Brain microvascular endothelial cell (primary cell): ENCODE results near the gene NEDD9.

Source experiments
- DNase-seq: peaks from one replicate; pipeline ENCODE4 v3.0.0-alpha.2; 2020
- H3K27ac ChIP-seq: fragments of 250-450 bp; sonication (Bioruptor Pico); 2 replicates; pipeline ENCODE4 v1.5.1; 2020; ENCODE audit warnings: mild to moderate bottlenecking, moderate library complexity
- H3K27me3 ChIP-seq: fragments of 250-450 bp; sonication (Bioruptor Pico); replicated peaks from 2 replicates; pipeline ENCODE4 v1.5.1; 2020; ENCODE audit warnings: mild to moderate bottlenecking
- H3K36me3 ChIP-seq: fragments of 250-450 bp; sonication (Bioruptor Pico); replicated peaks from 2 replicates; pipeline ENCODE4 v1.5.1; 2020; ENCODE audit warnings: mild to moderate bottlenecking
- H3K4me3 ChIP-seq: 2 replicates; pipeline ENCODE4 v1.5.1; 2011; ENCODE audit warnings: low read depth, mild to moderate bottlenecking, control low read depth, low read length, moderate library complexity
- in situ Hi-C: cut with HindIII; loops from 2 replicates; pipeline ENCODE4 v1.10.0; 2017; ENCODE audit warnings: low sequenced_read_pairs, low pct_ligation_motif_present
- TF ChIP-seq, protein P1 (sequence below): IDR thresholded peaks from 2 replicates; pipeline ENCODE4 v1.5.1; 2011; ENCODE audit warnings: low read depth, mild to moderate bottlenecking, moderate library complexity, low read length, control low read depth, inconsistent platforms; ENCODE audit errors: missing control alignments

NEDD9 gene

DNA sequence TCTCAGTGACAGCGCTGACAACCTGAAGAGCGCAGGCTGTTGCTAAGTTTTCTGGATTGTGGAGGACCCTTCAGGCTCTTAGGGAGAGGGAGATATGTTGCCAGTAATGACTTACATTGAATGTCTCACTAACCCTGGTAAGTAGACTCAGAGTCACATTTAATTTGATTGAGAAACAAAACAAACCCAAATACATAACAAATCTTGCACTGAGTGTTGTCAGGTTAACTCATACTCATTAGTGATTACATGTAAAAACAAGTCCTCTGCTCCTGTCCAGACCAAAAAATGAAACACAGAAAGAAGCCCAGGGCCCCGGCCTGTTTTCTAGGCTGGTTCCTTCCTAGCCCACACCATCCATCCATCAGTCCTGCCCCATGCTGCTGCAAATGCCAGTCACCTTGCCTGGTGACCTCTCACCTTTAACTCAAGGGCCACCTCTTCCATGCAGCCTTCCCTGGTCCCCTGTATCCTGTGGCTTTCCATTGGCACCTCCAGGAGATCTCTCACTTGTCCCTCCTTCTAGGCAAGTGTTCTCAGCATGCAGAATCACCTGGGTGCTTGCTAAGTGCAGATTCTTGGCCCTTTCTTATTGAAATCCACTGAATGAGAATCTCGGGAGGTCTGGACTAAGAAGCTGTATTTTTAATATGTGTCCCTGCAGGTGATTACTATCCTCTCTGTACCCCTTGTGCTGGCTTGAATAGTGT, 86.2 kb downstream of the NEDD9 start:
- no peaks in the 10 kb centered on the region for H3K27me3 ChIP-seq
- H3K4me3 ChIP-seq, result no peak overlapping the region
- TF ChIP-seq, protein P1, sequence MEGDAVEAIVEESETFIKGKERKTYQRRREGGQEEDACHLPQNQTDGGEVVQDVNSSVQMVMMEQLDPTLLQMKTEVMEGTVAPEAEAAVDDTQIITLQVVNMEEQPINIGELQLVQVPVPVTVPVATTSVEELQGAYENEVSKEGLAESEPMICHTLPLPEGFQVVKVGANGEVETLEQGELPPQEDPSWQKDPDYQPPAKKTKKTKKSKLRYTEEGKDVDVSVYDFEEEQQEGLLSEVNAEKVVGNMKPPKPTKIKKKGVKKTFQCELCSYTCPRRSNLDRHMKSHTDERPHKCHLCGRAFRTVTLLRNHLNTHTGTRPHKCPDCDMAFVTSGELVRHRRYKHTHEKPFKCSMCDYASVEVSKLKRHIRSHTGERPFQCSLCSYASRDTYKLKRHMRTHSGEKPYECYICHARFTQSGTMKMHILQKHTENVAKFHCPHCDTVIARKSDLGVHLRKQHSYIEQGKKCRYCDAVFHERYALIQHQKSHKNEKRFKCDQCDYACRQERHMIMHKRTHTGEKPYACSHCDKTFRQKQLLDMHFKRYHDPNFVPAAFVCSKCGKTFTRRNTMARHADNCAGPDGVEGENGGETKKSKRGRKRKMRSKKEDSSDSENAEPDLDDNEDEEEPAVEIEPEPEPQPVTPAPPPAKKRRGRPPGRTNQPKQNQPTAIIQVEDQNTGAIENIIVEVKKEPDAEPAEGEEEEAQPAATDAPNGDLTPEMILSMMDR, result no peak
- no peaks in the 10 kb centered on the region for H3K36me3 ChIP-seq
- no peak overlapping the region for H3K27ac ChIP-seq
- in situ Hi-C loops, result no loop called here
- DNase-seq, result no peak

DNA sequence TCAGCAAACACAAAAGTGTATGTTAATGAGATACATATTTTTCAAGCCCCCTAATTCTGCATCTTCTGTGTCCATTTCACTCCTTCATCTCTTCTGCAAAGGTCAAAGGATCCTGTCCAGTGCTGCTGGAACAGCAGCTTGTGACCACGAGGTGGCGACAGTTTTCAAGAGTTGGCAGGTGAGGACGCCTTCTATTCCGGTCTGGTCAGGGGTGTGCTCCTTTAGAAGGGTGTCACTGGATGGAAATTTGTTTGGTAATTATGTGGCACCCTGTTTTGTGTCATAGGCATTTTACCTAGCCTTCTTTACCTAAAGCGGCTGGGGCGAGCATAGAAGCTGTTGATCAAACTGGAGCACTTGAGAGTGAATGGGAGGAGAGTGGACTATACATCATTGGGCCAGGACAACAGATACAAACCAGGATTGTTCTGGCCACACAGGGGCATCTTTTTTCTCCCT, 88.0 kb downstream of the NEDD9 start:
- DNase-seq, result peak; percentile 68
- H3K27ac ChIP-seq, result peak overlapping the region; percentile 63
- H3K36me3 ChIP-seq, result no peaks in the 10 kb centered on the region
- in situ Hi-C loops, result no loop called here
- TF ChIP-seq, protein P1, result peak; percentile 98
- H3K4me3 ChIP-seq, result no peak overlapping the region
- no peaks in the 10 kb centered on the region for H3K27me3 ChIP-seq

DNA sequence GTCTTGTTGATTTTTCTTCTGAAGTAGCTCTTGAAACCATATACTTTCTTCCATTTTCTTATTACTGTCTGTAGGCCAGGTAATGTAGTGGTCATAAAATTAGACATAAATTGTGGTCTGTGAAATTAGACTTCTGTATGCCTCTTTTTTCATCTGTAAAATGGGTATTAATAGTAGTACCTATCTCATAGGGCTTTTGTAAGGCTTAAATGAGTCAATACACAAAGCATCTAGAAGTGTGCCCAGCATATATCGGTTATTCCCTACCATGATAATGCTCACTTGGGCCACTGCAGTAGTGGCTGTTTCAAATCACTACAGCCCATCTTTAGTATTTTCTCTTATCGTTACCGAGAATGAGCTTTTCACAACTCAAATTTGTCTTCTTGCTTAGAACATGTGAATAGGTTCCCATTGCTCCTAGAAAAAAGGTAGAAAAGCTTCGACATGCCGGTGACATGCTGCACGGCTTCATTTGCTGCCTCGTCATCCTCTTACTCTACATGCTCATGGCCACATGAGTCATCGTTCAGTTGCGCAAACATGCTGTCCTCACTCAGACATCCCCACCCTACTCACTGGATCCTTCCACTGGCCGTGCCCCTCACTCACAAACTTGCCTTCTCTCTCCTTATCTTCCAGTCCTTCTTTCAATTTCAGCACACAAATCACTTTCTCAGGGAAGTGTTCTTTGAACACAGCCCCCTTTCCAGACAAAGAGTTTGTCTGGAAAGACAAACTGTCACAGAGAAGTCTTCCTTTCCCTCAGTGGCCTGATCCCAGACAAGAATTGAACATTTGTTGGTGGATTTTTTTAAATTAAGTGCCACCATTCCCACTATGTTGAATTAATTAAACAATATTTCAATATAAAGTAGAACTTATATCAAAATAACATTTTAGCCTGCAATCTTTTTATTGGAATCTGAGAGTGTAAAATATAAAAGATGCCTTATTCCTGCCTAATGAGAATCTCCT, 88.8 kb downstream of the NEDD9 start:
- Histone ChIP-seq H3K4me3 (no peak overlapping the region), H3K27ac (peak overlapping the region; percentile 63), H3K36me3 (no peaks in the 10 kb centered on the region), H3K27me3 (no peaks in the 10 kb centered on the region)
- in situ Hi-C loops, result no loop called here
- DNase-seq, result peak; percentile 97
- TF ChIP-seq, protein P1, result no peak

DNA sequence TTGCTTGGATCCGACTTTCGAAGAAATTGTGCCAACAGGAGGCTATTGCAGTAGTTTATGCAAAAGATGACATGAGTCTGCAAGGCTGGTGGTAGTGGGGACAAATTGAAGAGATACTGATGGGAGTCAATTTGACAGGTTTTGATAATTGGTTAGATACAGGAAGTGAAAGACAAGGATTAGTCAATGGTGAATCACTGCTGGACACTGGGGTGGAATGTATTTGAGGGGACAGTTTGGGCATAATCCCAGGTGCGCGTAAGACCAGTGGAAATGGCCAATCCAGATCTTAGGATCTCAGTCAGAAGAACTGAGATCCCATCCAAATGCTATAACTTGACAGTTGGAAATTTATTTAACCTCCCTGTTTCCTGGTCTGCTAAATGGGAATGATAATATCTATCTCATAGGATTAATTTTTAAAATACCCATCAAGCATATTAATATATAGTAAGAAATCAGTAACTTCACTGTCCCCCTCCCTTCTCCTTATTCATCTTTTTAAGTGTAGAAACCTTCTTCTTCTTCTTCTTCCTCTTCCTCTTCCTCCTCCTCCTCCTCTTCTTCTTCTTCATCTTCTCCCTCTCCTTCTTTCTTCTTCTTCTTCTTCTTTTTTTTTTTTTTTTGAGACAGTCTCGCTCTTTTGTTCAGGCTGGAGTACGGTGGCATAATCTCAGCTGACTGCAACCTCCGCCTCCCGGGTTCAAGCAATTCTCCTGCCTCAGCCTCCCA, 90.0 kb downstream of the NEDD9 start:
- Histone ChIP-seq H3K4me3 (no peak overlapping the region), H3K27me3 (no peaks in the 10 kb centered on the region), H3K27ac (no peak overlapping the region), H3K36me3 (no peaks in the 10 kb centered on the region)
- TF ChIP-seq, protein P1, result no peak
- in situ Hi-C loops, result no loop called here
- DNase-seq, result no peak

DNA sequence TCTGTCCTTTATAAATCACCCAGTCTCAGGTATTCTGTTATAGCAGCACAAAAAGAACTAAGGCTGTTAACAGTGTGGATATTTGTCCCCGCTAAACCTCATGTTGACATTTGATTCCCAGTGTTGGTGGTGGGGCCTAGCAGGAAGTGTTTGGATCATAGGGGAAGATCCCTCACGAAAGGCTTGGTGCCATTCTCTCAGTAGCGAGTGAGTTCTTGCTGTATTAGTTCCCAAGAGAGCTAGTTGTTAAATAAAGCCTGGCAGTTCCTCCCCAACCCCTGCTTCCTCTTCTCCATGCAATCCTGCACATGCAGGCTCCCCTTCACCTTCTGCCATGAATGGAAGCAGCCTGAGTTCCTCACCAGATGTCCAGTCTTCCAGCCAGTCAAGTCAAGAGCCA, 91.2 kb downstream of the NEDD9 start:
- TF ChIP-seq, protein P1, result no peak
- in situ Hi-C loops, result no loop called here
- Histone ChIP-seq H3K4me3 (no peak overlapping the region), H3K36me3 (no peaks in the 10 kb centered on the region), H3K27me3 (no peaks in the 10 kb centered on the region), H3K27ac (no peak overlapping the region)
- no peak for DNase-seq
